ENCODE measurements around the gene TMCO4. TPM values are rescaled to one million over a fixed set of nuclear protein-coding genes. Genes with fewer than 3 reads are reported as not detected.
A peak's percentile ranks its signal among the peaks of the same experiment; 100 is the strongest.
"Not testable (repeated sequence)": the region's sequence is repeated elsewhere in the genome, so short reads cannot be mapped to it uniquely, and the experiment has no call there.

Gene TMCO4
- 28.7 TPM for total RNA-seq

DNA sequence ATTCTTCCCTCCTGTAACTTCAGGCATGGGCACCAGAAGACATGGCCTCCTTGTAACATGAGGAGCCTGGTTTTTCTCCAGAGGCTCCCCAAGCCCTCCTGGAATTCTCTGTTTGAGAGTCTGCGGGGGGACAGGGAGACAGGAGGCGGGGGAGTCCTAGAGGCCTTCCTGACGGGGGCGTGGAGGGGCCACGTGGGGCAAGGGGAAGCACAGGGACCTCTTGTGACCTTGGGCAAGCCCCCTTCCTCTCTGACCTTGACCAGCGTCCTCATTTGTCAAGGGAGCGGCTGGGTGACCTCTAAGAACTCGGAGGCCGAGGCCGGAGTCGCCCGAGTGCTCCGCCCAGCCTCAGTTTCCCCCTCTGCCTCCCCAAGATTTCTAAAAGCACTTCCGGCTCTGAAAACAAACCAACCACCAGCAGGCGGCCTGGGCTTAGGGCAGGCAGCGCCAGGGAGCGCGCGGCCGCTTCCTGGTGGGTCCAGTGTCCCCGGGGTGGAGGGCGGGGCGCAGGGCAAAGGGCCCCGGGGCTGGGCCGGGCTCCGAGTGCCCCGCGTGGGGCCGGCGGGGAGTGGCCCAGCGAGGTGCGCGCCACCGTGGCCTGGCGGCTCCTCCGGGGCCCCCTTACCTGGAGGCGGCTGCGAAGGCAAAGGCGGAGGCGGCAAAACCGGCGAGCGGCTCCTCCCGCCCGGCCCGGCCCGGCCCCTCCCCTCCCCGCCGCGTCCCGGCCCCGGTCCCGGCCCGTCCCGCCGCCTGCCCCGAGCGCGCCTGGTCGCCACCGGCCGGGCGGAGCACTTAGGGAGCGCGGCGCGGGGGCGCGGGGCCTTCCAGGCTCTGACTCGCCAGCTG, at the start of gene TMCO4:
Gene TMCO4, minus strand, starts transcription at position 687 of the 846 bp plus-strand sequence. CDS start 19,158 bp downstream, outside the sequence.
- Histone ChIP-seq H3K36me3 (no peaks in the 10 kb centered on the region), H3K27me3 (no peaks in the 10 kb centered on the region), H3K4me3 (peak within 1 kb of the TSS; percentile 81), H3K4me1 (peaks cover 14% of the 10 kb centered on the region), H3K27ac (peak within 1 kb of the TSS; percentile 78), H3K9me3 (no peaks in the 10 kb centered on the region)
- TF ChIP-seq POLR2A (IDR thresholded peaks at IDR 0.05), result no peak
- TF ChIP-seq, protein P1, sequence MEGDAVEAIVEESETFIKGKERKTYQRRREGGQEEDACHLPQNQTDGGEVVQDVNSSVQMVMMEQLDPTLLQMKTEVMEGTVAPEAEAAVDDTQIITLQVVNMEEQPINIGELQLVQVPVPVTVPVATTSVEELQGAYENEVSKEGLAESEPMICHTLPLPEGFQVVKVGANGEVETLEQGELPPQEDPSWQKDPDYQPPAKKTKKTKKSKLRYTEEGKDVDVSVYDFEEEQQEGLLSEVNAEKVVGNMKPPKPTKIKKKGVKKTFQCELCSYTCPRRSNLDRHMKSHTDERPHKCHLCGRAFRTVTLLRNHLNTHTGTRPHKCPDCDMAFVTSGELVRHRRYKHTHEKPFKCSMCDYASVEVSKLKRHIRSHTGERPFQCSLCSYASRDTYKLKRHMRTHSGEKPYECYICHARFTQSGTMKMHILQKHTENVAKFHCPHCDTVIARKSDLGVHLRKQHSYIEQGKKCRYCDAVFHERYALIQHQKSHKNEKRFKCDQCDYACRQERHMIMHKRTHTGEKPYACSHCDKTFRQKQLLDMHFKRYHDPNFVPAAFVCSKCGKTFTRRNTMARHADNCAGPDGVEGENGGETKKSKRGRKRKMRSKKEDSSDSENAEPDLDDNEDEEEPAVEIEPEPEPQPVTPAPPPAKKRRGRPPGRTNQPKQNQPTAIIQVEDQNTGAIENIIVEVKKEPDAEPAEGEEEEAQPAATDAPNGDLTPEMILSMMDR (IDR thresholded peaks at IDR 0.05), result peak in 2 of 3 experiments; percentile 23 to 24
- DNase-seq (ENCODE audit: extremely low spot score in 2 of 2), result no peak
- intact Hi-C loops (cut with DNase I), result no loop called here

DNA sequence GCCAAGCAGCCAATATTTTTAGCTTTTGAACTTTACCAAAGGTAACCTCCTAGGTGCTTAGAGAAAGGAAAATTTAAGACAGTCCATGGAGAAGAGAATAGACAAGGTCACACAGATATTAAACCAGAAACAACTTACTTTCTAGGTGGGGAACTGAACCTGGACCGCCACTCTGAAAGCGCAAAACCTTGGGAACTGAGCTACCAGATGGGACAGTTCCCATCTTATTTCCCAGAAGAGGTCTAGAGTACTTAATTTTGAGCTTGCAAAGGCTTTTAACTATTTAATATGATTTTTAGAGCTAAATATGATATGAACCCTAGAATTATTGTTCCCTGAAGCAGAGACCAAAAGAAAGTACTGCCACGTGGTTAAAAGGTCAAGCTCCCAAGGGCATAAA, 49.6 kb upstream of the TMCO4 start:
- H3K27ac ChIP-seq; H3K4me3 ChIP-seq; DNase-seq (ENCODE audit: extremely low spot score in 2 of 2); H3K27me3 ChIP-seq; intact Hi-C loops (cut with DNase I); H3K9me3 ChIP-seq; H3K36me3 ChIP-seq: not testable (repeated sequence)
- peaks cover 20% of the 10 kb centered on the region for H3K4me1 ChIP-seq

- DNase-seq (ENCODE audit: extremely low spot score in 2 of 2); H3K27ac ChIP-seq; H3K4me3 ChIP-seq; intact Hi-C loops (cut with DNase I); H3K9me3 ChIP-seq; H3K36me3 ChIP-seq; H3K27me3 ChIP-seq: not testable (repeated sequence)
- H3K4me1 ChIP-seq, result peaks cover 20% of the 10 kb centered on the region
Measured at GRCh38 chr1:19847334-19847733, 47.6 kb upstream of the TMCO4 start.

DNA sequence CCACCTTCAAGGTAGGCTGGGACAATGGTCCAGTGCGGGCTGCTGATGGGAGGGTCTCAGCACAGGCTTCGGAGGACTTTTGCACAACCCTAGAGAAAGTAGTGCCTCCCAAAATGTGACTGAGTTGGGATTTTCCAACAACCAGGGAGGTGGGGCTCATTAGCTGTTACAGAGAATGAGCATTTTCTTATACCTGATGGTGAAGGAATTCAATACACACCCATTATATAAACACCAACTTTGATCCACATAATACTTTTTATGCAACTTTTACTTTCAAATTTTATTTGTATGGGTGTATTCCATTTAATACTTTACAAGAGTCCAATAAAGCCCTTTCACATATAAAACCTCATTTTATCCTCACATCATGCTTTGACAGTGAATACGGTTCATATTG, 46.6 kb upstream of the TMCO4 start:
- Histone ChIP-seq H3K27me3 (no peaks in the 10 kb centered on the region), H3K4me3 (no peak overlapping the region), H3K36me3 (no peaks in the 10 kb centered on the region), H3K27ac (no peak overlapping the region), H3K4me1 (peaks cover 20% of the 10 kb centered on the region), H3K9me3 (no peaks in the 10 kb centered on the region)
- intact Hi-C loops (cut with DNase I), result no loop called here
- DNase-seq (ENCODE audit: extremely low spot score in 2 of 2), result no peak
- TF ChIP-seq POLR2A (IDR thresholded peaks at IDR 0.05), result no peak
- TF ChIP-seq, protein P1 (IDR thresholded peaks at IDR 0.05), result no peak
- no peak for TF ChIP-seq POLR2AphosphoS5 (IDR thresholded peaks at IDR 0.05; ENCODE audit: insufficient read depth in 1 of 2, low read depth in 1 of 2)

GRCh38 chr1:19845555-19845954, 45.8 kb upstream of the TMCO4 start:
- Histone ChIP-seq H3K36me3 (no peaks in the 10 kb centered on the region), H3K27me3 (no peaks in the 10 kb centered on the region), H3K4me3 (no peak overlapping the region), H3K9me3 (no peaks in the 10 kb centered on the region), H3K27ac (no peak overlapping the region), H3K4me1 (peaks cover 20% of the 10 kb centered on the region)
- intact Hi-C loops (cut with DNase I), result no loop called here
- DNase-seq (ENCODE audit: extremely low spot score in 2 of 2), result no peak
- no peak for TF ChIP-seq POLR2AphosphoS5 (IDR thresholded peaks at IDR 0.05; ENCODE audit: insufficient read depth in 1 of 2, low read depth in 1 of 2)
- TF ChIP-seq, protein P1 (IDR thresholded peaks at IDR 0.05), result no peak
- no peak for TF ChIP-seq POLR2A (IDR thresholded peaks at IDR 0.05)

DNA sequence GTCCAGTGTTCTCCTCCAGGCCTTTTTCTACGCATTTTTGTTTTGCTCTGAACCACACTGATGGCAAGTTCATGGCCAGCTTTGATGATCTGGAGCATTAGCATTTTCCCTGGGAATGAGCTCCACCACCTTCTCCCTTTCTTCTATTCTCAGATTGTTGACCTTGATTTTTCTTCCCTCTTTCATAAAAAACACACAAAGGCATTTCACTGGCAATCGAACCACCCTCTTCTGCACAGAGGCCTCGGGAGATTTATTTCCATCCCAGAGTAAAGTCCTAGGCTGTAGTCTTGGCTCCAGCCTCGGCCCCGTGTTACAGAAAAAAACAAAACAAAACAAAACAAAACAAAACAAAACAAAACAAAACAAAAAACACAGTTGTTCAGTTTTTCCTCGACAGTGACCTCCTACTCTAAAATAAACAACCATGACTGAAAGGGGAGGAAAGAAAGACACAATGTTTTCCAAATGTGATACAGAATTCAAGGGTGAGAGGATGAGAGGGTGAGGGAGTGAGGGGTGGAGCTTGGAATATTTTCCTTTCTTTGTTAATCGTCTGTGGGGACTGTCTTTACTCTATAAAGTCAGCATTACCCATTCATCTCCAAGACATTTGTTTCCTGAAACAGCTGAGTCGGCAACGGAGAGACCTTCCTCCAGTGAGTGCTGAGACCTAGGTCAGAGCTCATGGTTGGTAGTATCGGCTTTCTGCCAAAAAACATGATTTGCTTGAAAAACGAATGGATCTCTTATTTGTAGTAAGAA, 45.2 kb upstream of the TMCO4 start:
- no peak overlapping the region for H3K27ac ChIP-seq
- intact Hi-C loops (cut with DNase I), result no loop called here
- H3K36me3 ChIP-seq, result no peaks in the 10 kb centered on the region
- no peaks in the 10 kb centered on the region for H3K27me3 ChIP-seq
- H3K9me3 ChIP-seq, result no peaks in the 10 kb centered on the region
- no peak for DNase-seq (ENCODE audit: extremely low spot score in 2 of 2)
- H3K4me1 ChIP-seq, result peaks cover 20% of the 10 kb centered on the region
- TF ChIP-seq, protein P1 (IDR thresholded peaks at IDR 0.05), result no peak
- no peak overlapping the region for H3K4me3 ChIP-seq
